GM10266 (cell line): ENCODE results near the gene MAD1L1.

Experiments used
- DNase-seq: peaks from one replicate; pipeline ENCODE4 v3.0.0; 2012; ENCODE audit errors: extremely low spot score
- CTCF ChIP-seq: IDR thresholded peaks from 2 replicates; pipeline ENCODE4 v1.5.1; 2012; ENCODE audit warnings: mild to moderate bottlenecking, low read depth; ENCODE audit not compliant: control insufficient read depth, insufficient read depth; ENCODE audit errors: missing control alignments

MAD1L1 gene

DNA sequence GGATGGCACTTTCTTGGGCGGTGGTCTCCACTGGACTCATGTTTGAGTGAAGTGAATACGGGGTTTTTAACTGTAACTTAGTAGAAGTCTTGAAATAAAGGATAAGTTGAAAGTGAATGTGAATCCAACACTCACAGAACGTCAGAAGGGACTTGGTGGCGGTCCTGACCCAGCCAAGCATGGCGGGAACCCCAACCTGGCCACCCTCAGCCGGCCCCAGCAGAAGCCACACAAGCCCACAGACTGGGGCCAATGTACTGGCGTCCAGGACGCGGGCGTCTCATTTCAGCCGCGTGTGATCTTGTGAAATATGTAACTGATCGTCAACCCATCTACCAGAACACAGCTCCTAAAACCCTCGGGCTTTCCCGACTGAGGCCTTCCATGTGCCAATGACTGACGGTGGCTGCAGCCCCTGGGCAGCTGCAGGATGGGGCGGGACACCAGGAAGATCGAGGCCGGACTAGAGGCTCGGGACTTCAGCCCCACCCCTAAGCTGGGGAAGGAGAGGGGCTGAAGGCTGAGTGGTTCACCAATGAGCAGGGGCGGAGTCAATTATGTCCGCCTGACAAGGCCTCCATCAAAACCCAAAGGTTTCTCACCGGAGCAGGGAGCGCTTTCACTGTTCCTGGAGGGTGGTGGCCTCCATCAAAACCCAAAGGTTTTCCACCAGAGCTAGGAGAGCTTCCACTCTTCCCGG is 161.5 kb downstream of the MAD1L1 start:
- DNase-seq, result no peak
- no peak for TF ChIP-seq CTCF

GRCh38 chr7:2070151-2070763 is 162.5 kb downstream of the MAD1L1 start:
- TF ChIP-seq CTCF, result no peak

GRCh38 chr7:2069472-2069860 is 163.3 kb downstream of the MAD1L1 start:
- no peak for TF ChIP-seq CTCF

More at GRCh38 chr7:2070151-2070763, 162.5 kb downstream of the MAD1L1 start:
- DNase-seq, result no peak

DNA sequence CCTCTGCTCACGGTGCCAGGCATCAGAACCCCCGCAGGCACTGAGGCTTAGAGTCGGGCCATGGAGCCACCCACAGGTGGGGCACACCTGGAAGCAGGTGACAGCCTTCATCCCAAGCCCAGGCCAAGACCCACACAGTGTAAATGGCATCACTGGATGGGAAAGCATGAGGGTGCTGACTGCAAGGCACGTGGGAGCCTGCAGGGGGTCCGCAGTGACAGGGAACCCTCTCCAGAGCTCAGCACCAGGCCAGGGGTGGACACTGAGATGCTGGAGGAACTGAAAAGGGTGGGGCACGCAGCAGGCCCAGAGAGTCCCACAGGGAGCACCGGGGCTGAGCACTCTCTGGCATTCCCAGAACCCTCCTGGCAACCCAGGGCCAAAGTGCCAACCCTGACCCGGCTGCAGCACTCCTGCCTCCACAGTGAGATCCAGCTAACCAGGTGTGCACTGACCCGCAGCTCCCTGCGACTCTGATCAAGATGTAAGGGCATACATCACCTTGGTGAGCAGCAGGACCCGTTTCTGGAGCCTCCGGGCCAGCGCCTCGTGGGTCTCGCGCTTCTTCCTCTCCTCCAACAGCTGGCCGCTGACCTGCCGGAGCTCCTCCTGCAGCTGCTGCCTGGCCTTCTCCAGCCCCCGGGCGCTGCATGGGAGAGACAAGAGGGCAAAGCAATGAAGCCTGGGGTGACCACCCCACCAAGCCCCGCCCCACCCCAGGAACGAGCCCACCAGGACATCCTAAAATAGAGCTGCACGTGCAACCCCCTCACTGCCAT is 163.9 kb downstream of the MAD1L1 start:
- DNase-seq, result no peak
- TF ChIP-seq CTCF, result no peak

More at GRCh38 chr7:2069472-2069860, 163.3 kb downstream of the MAD1L1 start:
- no peak for DNase-seq

DNA sequence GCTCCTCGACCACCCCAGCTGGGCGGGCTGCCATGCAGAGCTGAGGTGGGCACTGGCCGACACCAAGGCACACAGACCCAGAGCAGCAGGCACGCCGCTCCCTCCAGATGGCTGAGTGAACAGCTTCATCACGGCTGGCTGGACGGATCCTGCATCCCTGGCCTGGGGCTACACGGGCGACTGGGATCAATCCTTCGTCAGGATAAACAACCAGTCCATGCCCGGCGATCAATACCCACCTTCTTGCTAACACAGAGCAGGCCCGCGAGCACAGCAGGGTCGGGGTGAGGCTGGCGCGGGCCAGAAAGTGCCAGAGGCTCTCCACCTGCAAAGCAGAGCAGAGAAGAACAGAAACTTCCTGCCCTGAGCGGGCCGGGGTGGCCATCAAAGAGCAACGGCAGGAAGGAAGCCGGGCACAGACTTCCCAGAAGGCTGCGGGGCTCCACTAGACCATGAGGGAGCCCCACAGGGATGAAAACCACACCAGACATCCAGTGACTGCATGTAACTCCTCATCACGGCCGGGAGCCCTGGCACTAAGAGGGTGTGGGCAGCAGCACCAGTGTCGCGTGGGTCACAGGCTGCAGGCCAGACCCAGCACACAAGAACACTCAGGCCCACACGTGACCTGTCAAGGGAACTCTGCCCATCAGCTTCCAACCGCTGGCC is 166.4 kb downstream of the MAD1L1 start:
- TF ChIP-seq CTCF, result no peak
- DNase-seq, result no peak

DNA sequence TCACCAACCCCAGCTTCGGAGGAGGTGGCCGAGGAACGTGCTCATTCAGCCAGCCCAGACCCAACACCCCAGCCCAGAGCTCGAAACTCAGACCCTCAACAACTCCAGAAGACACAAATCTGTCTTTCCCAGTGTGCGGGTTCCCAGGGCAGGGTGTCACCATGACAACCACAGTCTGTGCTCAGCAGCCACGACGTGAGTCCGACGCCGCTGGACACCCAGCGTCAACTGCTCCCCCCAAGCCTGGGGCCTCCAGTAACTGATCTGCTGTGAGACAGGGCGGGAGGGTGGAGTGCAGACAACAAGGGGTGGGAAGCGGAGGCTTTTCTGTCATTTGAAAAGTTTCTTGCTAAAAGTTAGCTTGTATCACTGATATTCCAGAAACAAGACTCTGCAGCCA is 167.2 kb downstream of the MAD1L1 start:
- TF ChIP-seq CTCF, result no peak

More for the DNA sequence above, 167.2 kb downstream of the MAD1L1 start:
- DNase-seq, result no peak
